Glomerular endothelial cell (primary cell): Measurements from ENCODE around the gene ATP6V0A4. TPM values are rescaled to one million over a fixed set of nuclear protein-coding genes. Genes with fewer than 3 reads are reported as not detected.
A peak's percentile ranks its signal among the peaks of the same experiment; 100 is the strongest.
"Not testable (repeated sequence)": the region's sequence is repeated elsewhere in the genome, so short reads cannot be mapped to it uniquely, and the experiment has no call there.

Experiments
- DNase-seq: peaks from one replicate; pipeline ENCODE4 v3.0.0-alpha.2; 2011; ENCODE audit warnings: low read depth, low spot score; ENCODE audit errors: extremely low read depth
- total RNA-seq: library from RNA; depleted of rRNA; stranded (reverse); fragments of >200 nt; gene quantifications from 2 replicates; pipeline ENCODE4 v1.2.3, GENCODE V29; 2015

ATP6V0A4 gene
- total RNA-seq, result not detected in 2 replicates

DNA sequence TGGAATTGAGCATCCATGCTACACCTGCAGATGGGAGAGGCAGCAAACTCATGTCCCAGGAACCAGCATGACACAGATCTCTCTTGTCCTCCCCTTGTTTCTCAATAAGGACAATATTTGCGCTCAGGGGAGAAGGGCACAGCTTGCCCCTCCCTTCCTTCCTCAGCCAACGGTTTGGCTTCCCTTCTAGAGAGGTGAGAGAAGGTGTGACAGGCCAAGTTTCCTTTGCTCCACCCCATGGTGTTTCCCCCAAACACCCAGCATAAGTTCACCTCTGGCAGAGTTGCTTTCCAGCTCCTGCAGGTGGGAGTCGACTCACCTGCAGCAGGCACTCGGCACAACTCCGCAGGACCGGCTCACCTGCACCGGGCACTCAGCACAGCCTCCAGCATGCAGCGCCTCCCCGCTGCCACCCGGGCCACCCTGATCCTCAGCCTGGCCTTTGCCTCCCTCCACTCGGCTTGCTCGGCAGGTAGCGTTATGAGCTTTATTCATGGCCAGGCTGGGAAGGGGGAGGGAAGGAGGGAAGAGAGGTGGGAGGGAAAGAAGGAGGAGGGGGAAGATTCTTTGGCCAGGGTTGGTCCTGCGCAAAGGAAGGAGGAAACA, at the start of gene ATP6V0A4, which contains the start of gene TMEM213:
Gene ATP6V0A4 (minus strand): TSS at position 482 of the 606 bp plus-strand sequence. CDS start 26,949 bp downstream, outside the sequence.
Gene TMEM213 (plus strand): TSS at position 280 of the 606 bp plus-strand sequence. CDS start 111 bp downstream, at position 391.
- DNase-seq, result no peak

DNA sequence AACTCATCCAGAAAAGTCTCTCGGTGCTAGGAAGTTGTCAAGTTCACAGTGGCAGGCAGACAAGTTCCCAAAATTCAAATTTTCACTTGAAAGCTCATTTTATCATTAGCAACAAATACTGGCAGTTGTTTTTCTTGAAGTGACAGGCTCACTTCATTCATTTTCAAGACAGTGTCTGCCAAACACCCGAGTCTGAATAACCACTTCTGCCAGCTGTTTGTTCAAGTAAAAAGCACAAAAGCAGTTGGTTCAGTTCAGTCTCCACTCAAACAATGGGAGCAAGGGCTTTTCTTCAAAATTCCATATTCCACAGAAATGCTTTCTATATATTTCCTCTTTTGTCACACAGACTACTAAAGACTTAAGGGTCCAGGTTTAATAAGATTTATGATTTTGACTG, 47.7 kb upstream of the ATP6V0A4 start:
- no peak for DNase-seq

DNA sequence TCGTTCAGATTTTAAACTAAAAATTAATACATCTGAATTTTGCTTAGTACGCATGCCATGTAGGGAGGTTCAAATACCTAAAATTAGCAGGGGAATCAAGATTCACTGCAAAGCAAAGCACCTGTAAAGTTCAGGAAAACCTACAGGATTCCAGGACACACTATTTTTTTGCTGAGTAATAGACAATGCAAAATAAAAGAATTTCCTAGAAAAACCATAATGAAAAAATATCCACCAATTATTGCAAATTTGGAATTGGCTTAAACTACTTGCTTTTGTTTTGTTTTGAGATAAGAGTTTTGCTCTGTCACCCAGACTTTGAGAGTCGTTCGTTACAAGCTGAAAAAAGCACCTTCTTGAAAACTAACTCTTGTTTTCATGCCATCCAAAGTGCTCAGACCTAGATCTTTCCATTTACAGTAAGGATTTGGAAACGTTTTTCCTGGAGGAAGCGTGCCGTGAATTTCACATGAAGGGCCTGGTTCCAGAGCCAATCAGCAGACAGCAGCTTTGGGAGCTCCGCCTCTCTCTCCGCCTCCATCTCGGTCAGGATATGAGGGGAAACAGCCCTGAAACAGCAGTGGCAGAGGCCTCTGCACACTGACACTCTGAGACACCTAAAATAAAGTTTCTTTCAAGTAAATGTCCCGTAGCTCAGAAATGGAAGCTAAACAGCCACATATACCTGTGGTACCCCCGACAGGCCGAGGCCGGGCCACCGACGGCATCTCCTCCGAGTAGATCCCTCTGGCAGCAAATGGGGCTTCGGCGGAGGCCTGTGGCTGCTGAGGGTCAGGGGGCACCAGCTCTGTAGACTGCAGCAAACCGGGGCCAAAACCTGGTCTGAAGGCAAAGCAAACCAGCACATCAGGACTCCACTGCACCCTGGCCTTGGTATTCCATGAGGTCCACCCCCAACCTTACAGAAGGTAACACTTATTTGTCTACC, 45.9 kb upstream of the ATP6V0A4 start:
- DNase-seq, result no peak

DNA sequence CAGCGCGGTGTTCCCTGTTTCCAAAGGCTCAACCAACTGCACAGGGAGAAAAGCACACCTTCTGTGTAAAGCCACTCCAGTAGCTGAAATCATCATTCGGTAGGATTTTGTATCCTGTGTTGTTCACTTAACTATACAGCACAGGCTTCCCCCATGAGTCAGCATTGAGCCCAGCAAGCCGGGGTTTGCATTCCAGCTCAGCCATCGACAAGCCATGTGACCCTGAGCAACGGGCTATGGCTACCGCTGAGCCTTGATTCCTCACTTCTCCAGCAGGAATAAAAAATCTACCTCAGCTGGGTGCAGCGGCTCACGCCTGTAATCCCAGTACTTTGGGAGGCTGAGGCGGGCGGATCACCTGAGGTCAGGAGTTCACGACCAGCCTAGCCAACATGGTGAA, 44.1 kb upstream of the ATP6V0A4 start:
- DNase-seq, result peak; percentile 20

DNA sequence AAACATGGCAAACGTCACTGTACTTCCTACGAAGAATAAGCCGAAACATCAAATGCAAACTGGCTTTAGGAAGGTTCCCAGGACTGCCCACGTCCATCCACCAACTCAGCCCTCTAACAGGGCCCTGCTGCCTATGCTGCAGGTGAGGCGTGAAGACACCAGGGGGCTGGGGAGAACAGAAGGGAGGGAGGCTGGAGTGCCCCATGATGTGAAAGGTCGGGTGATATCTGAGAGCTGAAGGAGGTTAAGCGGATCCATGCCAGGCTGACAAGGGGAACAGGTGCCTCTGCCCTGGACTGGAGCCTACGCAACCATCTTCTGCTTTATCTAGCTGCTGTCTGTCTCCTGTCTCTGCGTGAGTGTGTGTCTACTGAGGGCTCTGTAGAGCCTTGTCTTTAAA, 40.2 kb upstream of the ATP6V0A4 start:
- no peak for DNase-seq

DNA sequence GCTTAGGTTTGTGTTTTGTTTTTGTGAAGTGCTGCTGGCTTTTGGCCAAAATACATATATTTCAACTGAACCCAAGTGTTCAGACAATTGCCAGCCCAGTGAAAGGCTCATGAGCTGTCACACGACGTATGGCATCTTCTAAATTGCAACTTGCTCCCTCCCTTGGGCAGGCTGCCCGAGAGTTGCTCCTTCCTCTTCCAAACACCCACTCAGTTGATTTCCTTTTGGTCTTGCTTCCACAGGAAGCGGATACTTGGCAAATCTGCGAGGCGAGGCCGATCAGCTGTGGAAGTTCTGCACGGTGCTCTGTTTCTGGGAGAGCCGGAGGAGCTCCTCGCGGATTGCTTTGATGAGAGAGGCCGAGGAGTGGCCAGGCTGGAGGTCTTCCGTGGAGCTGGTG, 39.6 kb upstream of the ATP6V0A4 start:
- peak; percentile 10 for DNase-seq

DNA sequence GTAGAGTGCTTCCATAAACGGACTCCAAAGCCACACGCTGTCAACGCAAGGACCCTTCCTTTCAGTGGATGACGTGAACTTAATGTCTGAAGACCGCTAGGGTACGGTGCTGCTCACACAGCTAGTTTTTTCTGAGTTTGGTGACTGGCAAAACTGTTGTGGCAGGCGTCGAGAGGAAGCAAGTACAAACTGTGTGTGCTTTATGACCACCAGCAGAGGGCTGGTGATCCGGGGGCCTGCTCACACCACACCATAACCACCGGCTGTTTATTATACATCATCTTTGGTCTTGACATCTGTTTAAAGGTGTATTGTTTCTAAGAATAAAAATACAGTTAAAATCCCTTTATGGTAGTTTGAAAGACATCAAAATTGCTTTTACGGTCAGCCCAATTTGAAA, 37.1 kb upstream of the ATP6V0A4 start:
- DNase-seq, result no peak

DNA sequence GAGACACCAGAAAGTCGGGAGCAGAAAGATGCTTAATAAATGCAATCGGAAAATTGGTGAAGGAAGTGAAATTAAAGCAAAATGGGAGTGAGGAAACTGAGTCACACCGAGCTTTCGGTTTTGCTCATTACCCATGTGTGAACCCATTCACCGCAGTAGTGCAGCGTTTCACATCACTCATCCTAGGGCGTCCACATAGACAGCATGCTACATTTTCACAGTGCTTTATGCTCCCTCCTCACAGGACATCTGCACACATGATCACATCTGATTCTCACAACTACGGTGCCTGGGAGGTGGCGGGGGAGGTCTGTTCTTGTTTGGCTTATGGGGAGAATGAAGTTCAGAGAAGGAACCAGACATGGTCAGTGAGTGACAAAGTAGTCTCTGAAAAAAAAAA, 36.6 kb upstream of the ATP6V0A4 start:
- DNase-seq, result no peak

DNA sequence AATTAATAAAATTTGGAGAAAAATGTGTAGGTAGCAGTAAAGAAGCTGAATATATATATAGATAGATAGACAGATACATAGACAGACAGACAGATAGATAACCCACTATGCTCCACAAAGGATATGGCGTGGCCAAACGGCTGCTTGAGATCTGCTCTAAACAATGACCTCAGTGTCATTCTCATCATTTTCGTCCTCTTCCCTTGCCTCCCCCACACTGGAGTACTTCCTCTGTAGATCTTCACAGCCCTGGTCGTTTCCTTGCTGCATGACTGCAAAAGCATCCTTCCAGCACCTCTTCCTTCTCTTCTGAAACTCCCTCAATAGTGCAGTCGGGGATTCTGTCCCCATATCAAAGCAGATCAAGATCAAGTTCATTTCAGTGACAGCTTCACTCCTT, 35.6 kb upstream of the ATP6V0A4 start:
- no peak for DNase-seq

DNA sequence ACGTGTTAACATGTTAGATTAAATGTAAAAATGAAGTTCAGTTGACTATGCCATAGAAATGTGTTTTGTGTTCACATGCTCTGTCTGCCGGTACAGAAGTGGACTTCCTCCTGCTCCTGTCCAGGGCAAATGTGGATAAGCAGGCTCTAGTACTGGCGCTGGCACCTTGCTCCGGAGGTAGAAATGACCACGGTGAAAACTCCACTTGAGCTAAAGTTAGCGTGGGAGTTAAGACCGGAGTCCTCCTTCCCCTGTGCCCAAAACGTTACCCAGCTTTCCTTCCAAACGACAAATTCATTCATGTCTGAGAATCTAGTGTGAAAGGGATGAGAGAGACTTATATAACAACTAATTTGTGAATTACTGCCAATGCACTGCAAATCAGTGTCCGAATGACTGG, 35.0 kb upstream of the ATP6V0A4 start:
- DNase-seq, result no peak

DNA sequence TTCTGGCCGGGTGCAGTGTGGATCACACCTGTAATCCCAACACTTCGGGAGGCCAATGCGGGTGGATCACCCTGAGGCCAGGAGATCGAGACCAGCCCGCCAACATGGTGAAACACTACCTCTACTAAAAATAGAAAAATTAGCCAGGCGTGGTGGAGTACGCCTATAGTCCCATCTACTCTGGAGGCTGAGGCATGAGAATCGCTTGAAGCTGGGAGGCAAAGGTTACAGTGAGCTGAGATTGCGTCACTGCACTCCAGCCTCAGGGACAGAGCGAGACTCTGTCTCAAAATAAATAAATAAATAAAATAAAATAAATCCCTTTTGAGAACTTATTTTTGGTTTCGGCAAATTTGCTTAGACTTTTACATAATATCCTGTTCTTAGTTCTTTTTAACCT, 31.3 kb upstream of the ATP6V0A4 start:
- DNase-seq, result no peak

DNA sequence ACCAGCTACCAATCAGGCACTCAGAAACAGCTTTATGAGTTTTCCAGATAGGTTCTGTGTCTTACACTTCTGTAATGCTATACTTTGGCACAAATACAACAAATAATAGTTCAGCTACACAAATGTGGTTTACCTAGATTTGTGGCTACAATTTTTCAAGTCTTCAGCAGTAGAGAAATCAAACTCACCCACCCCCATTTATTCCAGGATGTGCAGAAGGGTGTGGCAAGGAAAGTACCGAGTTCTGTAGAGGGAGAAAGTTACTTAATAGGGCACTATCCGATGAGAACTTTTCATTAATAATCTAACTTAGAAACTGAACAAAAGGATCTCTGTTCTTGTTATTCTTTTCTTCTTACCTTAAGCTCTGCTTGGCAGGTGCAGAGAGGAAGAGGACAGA, 30.3 kb upstream of the ATP6V0A4 start:
- DNase-seq, result no peak

DNA sequence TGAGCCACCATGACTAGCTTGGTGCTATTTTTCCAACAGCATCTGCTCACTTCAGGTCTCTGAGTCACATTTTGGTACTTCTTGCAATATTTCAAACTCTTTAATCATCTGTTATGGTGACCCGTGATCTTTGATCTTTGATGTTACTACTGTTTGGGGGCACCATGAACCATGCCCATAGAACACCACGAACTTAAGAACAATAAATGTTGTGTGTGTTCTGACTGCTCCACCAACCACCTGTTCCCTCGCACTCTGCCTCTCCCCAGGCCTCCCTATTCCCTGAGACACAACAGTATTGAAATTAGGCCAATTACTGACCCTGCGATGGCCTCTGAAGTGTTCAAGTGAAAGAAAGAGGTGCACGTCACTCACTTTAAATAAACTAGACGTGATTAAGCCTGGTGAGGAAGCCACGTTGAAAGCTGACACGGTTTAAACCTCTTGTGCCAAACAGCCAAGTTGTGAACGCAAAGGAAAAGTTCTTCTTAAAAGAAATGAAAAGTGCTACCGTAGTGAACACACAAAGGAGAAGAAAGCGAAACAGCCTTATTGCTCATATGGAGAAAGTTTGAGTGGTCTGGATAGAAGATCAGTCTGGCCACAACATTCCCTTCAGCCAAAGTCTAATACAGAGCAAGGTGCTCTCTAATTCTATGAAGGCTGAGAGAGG, 27.2 kb upstream of the ATP6V0A4 start:
- DNase-seq, result no peak

DNA sequence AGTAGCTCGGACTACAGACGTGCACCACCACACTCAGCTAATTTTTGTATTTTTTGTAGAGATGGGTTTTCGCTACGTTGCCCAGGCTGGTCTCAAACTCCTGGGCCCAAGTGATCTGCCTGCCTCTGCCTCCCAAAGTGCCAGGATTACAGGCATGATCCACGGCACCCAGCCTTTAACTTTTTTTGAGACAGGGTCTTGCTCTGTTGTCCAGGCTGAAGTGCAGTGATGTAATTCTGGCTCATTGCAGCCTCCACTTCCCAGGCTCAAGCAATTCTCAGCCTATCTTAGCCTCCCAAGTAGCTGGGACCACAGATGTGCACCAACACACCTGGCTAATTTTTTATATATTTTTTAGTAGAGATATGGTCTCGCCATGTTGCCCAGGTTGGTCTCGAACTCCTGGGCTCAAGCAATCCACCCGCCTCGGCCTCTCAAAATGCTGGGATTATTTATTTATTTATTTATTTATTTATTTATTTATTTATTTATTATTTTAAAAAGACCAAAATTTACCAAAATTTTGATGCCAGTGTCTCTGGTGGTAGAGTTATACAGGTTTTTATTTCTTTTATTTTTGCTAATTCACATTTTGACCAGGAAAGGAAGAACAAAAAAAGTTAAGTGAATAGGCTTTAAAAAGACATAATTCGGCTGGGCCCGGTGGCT, 25.0 kb upstream of the ATP6V0A4 start:
- DNase-seq, result no peak

DNA sequence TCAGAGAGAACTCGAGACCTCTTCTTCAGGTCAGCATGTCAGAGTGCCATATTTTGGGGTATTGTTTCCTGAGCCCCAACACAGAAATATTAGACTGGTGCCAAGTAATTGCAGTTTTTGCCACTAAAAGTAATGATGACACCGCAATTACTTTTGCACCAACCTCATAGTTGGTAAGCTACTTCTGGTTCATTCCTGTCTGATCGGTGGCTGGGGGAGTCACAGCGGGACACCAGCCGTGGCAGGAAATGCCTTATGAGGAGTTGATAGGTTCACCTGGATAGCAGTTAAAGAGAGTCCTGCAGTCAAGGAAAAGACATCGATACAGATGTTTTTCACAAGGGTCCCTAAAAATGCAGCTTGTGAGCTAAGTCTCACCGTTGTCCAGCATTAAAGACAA, 23.9 kb upstream of the ATP6V0A4 start:
- no peak for DNase-seq

DNA sequence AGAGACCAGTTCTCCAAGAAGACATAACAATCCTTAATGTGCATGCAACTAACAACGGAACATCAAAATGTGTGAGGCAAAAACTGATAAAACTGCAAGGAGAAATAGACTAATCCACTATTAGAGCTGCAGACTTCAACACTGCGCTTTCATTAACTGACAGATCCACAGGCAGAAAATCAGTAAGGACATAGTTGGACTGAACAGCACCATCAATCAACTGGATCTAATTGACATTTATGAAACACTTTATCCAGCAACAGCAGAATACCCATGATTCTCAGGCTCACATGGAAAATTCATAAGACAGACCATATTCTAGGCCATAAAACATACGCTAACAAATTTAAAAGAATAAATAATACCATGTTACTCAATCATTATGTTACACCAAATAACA, 21.6 kb upstream of the ATP6V0A4 start:
- no peak for DNase-seq

DNA sequence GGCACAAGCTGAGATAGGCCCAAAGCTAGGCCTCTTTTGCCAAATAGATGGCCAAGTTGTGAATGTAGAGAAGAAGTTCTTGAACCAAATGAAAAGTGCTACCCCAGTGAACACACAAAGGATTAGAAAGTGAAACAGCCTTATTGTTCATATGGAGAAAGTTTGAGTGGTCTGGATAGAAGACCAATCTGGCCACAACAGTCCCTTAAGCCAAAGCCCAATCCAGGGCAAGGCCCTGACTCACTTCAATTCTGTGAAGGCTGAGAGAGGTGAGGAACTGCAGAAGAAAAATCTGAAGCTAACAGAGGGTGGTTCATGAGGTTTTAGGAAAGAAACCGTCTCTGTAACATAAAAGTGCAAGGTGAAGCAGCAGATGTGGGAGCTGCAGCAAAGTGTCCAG, 18.7 kb upstream of the ATP6V0A4 start:
- DNase-seq, result no peak

DNA sequence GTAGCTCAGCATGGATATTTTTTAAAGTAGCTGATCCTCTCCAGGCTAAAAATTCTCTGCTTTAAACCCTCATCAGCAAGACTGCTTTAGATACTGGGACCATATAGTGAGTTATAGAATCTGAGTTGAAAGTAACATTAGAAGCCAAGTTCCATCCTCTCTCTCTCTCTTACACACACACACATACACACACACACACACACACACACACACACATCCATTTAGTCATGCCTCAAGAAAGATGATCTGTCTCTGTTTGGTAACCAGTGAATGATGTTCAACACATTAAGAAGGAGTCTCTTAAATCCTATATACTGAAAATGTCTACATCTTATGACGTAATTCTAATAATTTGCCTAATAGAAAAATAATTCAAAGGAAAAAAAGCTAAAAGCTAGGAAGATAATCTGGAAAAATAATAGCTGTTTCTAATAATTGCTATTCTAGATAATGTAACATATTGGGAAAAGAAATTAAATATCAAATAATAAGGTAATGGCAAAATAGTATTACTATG, 16.9 kb upstream of the ATP6V0A4 start:
- no peak for DNase-seq

DNA sequence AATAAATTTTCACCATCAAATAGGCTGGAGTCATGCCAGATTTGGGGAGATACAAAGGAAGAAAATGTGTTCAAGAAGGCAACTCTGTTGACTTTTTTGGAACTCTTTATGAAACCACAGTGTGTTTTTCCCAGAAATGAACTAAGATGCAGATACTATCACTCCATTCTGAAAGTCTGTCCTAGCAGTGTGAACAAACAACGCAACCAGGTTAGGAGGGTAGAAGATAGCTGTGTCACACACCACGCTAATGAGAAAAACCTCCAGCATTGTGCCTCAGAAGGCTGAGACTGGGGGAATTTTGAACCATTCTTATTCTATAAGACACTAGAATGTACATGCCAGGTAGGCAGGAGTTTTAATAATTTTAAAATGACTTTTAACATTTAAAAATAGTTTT, 15.9 kb upstream of the ATP6V0A4 start:
- no peak for DNase-seq

DNA sequence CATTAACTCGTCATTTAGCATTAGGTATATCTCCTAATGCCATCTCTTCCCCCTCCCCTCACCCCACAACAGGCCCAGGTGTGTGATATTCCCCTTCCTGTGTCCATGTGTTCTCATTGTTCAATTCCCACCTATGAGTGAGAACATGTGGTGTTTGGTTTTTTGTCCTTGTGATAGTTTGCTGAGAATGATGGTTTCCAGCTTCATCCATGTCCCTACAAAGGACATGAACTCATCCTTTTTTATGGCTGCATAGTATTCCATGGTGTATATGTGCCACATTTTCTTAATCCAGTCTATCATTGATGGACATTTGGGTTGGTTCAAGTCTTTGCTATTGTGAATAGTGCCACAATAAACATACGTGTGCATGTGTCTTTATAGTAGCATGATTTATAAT, 13.3 kb upstream of the ATP6V0A4 start:
- DNase-seq, result not testable (repeated sequence)

DNA sequence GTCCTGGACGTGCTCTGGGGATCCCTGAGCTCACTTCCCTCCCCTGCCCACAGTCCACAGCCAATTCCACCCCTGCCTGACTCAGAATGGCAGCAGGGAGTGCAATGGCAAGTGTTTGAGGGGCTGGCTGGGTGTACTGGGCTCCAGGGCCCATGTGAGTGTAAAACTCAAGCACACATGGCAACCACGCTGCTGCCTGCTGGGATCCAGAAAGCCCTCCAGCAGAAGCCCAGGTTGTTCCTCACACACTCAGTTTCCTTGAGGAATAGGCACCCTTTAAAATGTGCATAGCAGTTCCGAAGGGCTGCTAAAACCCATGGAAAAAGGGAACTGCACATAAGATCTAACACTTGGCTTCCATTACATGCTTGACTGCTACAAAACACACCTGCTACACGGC, 11.3 kb upstream of the ATP6V0A4 start:
- DNase-seq, result no peak
